HG03575 (cell line): Measurements from ENCODE around the gene DIDO1.

Experiments
- ATAC-seq: cut with Tn5 transposase; IDR thresholded peaks from one replicate; pipeline ENCODE4 v1.9.1; 2021; ENCODE audit not compliant: unreplicated experiment, insufficient number of reproducible peaks, low FRiP score; ENCODE audit errors: extremely low read depth

Gene DIDO1

GRCh38 chr20:62901891-62902290, 24.4 kb downstream of the DIDO1 start:
- ATAC-seq = no peak

GRCh38 chr20:62900692-62901584, 25.4 kb downstream of the DIDO1 start:
- ATAC-seq = no peak

GRCh38 chr20:62900052-62900691, 26.1 kb downstream of the DIDO1 start:
- no peak for ATAC-seq

GRCh38 chr20:62899633-62900051, 26.7 kb downstream of the DIDO1 start:
- ATAC-seq = no peak

GRCh38 chr20:62898970-62899632, 27.2 kb downstream of the DIDO1 start:
- no peak for ATAC-seq

GRCh38 chr20:62898093-62898964, 28.0 kb downstream of the DIDO1 start:
- no peak for ATAC-seq

GRCh38 chr20:62897666-62898065, 28.6 kb downstream of the DIDO1 start:
- ATAC-seq = no peak

GRCh38 chr20:62896526-62896925, 29.8 kb downstream of the DIDO1 start:
- no peak for ATAC-seq

GRCh38 chr20:62895539-62895938, 30.8 kb downstream of the DIDO1 start:
- ATAC-seq = no peak

- ATAC-seq = no peak
Measured at GRCh38 chr20:62894261-62894660, 32.0 kb downstream of the DIDO1 start.

GRCh38 chr20:62893700-62894099, 32.6 kb downstream of the DIDO1 start:
- no peak for ATAC-seq

GRCh38 chr20:62892348-62893304, 33.7 kb downstream of the DIDO1 start:
- ATAC-seq = no peak

- no peak for ATAC-seq
Measured at GRCh38 chr20:62891111-62891510, 35.2 kb downstream of the DIDO1 start.

GRCh38 chr20:62890444-62890843, 35.9 kb downstream of the DIDO1 start:
- ATAC-seq = no peak

GRCh38 chr20:62889871-62890270, 36.4 kb downstream of the DIDO1 start:
- ATAC-seq = no peak

GRCh38 chr20:62889411-62889810, 36.9 kb downstream of the DIDO1 start:
- no peak for ATAC-seq

- ATAC-seq = no peak
Measured at GRCh38 chr20:62888910-62889309, 37.4 kb downstream of the DIDO1 start.

GRCh38 chr20:62888406-62888805, 37.9 kb downstream of the DIDO1 start:
- no peak for ATAC-seq
